ENCODE results near the gene LCE2C.
"Not testable (repeated sequence)": the region's sequence is repeated elsewhere in the genome, so short reads cannot be mapped to it uniquely, and the experiment has no call there.

Gene LCE2C
- long read RNA-seq, donor 1: 0 reads
- long read RNA-seq, donor 2: 0 reads
- long read RNA-seq, donor 3: 0 reads
- long read RNA-seq, donor 4: 0 reads
- long read RNA-seq, donor 5: 0 reads
- long read RNA-seq, donor 6: 0 reads
- long read RNA-seq, donor 7: 0 reads
- long read RNA-seq, donor 8: 0 reads

GRCh38 chr1:152674983-152675382 is at the start of gene LCE2C:
Gene LCE2C (plus strand): TSS chr1:152675279. CDS start chr1:152676016, 737 bp downstream.
- not testable (repeated sequence) for DNase-seq

GRCh38 chr1:152626744-152627143 is 48.3 kb upstream of the LCE2C start:
- DNase-seq: no peak

- DNase-seq: no peak
Observed at GRCh38 chr1:152630596-152630995, 44.5 kb upstream of the LCE2C start.

GRCh38 chr1:152640351-152640750 is 34.7 kb upstream of the LCE2C start:
- DNase-seq: no peak

GRCh38 chr1:152643945-152644344 is 31.1 kb upstream of the LCE2C start:
- no peak for DNase-seq

GRCh38 chr1:152645146-152645545 is 29.9 kb upstream of the LCE2C start:
- no peak for DNase-seq

- DNase-seq: no peak
Observed at GRCh38 chr1:152646656-152647055, 28.4 kb upstream of the LCE2C start.

- DNase-seq: peak; percentile 21
Observed at GRCh38 chr1:152654110-152654509, 21.0 kb upstream of the LCE2C start.

GRCh38 chr1:152656459-152656858 is 18.6 kb upstream of the LCE2C start:
- no peak for DNase-seq

- no peak for DNase-seq
Observed at GRCh38 chr1:152657677-152658076, 17.4 kb upstream of the LCE2C start.

GRCh38 chr1:152658649-152659048 is 16.4 kb upstream of the LCE2C start:
- DNase-seq: no peak

GRCh38 chr1:152663098-152663497 is 12.0 kb upstream of the LCE2C start, which contains the start of gene LCE2D:
Gene LCE2D (plus strand): TSS chr1:152663380. CDS start chr1:152664106, 726 bp downstream.
- no peak for DNase-seq

GRCh38 chr1:152666171-152666570 is 8.9 kb upstream of the LCE2C start:
- not testable (repeated sequence) for DNase-seq

- DNase-seq: no peak
Observed at GRCh38 chr1:152667648-152668047, 7.4 kb upstream of the LCE2C start.

GRCh38 chr1:152673016-152673415 is 2.1 kb upstream of the LCE2C start:
- no peak for DNase-seq

- DNase-seq: no peak
Observed at GRCh38 chr1:152679459-152679858, 4.4 kb downstream of the LCE2C start.

- DNase-seq: no peak
Observed at GRCh38 chr1:152681616-152682015, 6.5 kb downstream of the LCE2C start.

- DNase-seq: no peak
Observed at GRCh38 chr1:152683846-152684245, 8.8 kb downstream of the LCE2C start.

- not testable (repeated sequence) for DNase-seq
Observed at GRCh38 chr1:152685823-152686222, 10.7 kb downstream of the LCE2C start, which contains the start of gene LCE2B. Gene LCE2B (plus strand): TSS chr1:152686123. CDS start chr1:152686844, 721 bp downstream.

- DNase-seq: no peak
Observed at GRCh38 chr1:152697701-152698600, 22.9 kb downstream of the LCE2C start, which contains the start of gene LCE2A. Gene LCE2A (plus strand): TSS chr1:152698345. CDS start chr1:152698902, 557 bp downstream.

- DNase-seq: no peak
Observed at GRCh38 chr1:152699746-152700145, 24.7 kb downstream of the LCE2C start.

- DNase-seq: no peak
Observed at GRCh38 chr1:152707860-152708259, 32.8 kb downstream of the LCE2C start, which contains the start of gene LCE4A. Gene LCE4A (plus strand): TSS chr1:152708160. CDS start chr1:152709076, 916 bp downstream.

- DNase-seq: no peak
Observed at GRCh38 chr1:152718238-152718637, 43.2 kb downstream of the LCE2C start.

Measured in right kidney (tissue), 9 donors.